ENCODE results near the gene DYNC1LI1. TPM values are rescaled to one million over a fixed set of nuclear protein-coding genes. Genes with fewer than 3 reads are reported as not detected.

The DYNC1LI1 gene
- total RNA-seq, 1 experiment from 2014 or later, result 42.8 TPM

DNA sequence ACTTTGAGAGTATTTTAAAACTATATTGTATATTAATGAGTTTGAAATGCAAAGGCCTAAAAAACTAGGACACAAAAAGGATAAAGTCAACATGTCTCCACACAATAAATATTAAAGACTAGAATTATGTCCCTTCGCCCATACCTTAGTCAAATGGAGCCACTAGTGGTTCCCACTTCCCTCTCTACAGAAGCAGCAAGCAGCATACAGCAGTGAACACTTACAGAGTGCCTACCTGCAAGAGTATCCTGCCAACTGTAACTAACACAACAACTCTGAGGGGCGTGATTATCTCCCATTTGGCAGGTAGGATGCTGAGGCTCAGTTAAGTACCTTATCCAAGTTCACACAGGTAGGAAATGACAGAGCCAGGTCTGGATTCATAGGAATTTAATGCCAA, 17.2 kb downstream of the DYNC1LI1 start:
- H3K27ac Mint-ChIP-seq, result no peak overlapping the region
- ATAC-seq (no peak), DNase-seq (ENCODE audit: low spot score) (no peak)
- ChIA-PET CTCF (no interaction called here), POLR2A (no interaction called here)
- H3K9me3 Mint-ChIP-seq, result no peaks in the 10 kb centered on the region
- no peaks in the 10 kb centered on the region for H3K27me3 Mint-ChIP-seq (ENCODE audit: low read depth)
- no peak overlapping the region for H3K4me3 Mint-ChIP-seq
- H3K36me3 Mint-ChIP-seq, result no peaks in the 10 kb centered on the region
- TF ChIP-seq, protein P1, sequence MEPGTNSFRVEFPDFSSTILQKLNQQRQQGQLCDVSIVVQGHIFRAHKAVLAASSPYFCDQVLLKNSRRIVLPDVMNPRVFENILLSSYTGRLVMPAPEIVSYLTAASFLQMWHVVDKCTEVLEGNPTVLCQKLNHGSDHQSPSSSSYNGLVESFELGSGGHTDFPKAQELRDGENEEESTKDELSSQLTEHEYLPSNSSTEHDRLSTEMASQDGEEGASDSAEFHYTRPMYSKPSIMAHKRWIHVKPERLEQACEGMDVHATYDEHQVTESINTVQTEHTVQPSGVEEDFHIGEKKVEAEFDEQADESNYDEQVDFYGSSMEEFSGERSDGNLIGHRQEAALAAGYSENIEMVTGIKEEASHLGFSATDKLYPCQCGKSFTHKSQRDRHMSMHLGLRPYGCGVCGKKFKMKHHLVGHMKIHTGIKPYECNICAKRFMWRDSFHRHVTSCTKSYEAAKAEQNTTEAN (CRISPR knock-in tag; IDR thresholded peaks at IDR 0.05), result no peak
- TF ChIP-seq, protein P2, sequence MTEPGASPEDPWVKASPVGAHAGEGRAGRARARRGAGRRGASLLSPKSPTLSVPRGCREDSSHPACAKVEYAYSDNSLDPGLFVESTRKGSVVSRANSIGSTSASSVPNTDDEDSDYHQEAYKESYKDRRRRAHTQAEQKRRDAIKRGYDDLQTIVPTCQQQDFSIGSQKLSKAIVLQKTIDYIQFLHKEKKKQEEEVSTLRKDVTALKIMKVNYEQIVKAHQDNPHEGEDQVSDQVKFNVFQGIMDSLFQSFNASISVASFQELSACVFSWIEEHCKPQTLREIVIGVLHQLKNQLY (CRISPR knock-in tag; IDR thresholded peaks at IDR 0.05), result no peak
- TF ChIP-seq ATF1 (CRISPR knock-in tag; IDR thresholded peaks at IDR 0.05), result no peak
- TF ChIP-seq ZNF671 (CRISPR knock-in tag; IDR thresholded peaks at IDR 0.05), result no peak
- TF ChIP-seq, protein P3, sequence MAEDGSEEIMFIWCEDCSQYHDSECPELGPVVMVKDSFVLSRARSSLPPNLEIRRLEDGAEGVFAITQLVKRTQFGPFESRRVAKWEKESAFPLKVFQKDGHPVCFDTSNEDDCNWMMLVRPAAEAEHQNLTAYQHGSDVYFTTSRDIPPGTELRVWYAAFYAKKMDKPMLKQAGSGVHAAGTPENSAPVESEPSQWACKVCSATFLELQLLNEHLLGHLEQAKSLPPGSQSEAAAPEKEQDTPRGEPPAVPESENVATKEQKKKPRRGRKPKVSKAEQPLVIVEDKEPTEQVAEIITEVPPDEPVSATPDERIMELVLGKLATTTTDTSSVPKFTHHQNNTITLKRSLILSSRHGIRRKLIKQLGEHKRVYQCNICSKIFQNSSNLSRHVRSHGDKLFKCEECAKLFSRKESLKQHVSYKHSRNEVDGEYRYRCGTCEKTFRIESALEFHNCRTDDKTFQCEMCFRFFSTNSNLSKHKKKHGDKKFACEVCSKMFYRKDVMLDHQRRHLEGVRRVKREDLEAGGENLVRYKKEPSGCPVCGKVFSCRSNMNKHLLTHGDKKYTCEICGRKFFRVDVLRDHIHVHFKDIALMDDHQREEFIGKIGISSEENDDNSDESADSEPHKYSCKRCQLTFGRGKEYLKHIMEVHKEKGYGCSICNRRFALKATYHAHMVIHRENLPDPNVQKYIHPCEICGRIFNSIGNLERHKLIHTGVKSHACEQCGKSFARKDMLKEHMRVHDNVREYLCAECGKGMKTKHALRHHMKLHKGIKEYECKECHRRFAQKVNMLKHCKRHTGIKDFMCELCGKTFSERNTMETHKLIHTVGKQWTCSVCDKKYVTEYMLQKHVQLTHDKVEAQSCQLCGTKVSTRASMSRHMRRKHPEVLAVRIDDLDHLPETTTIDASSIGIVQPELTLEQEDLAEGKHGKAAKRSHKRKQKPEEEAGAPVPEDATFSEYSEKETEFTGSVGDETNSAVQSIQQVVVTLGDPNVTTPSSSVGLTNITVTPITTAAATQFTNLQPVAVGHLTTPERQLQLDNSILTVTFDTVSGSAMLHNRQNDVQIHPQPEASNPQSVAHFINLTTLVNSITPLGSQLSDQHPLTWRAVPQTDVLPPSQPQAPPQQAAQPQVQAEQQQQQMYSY (CRISPR knock-in tag; IDR thresholded peaks at IDR 0.05), result no peak
- TF ChIP-seq SP1 (CRISPR knock-in tag; conservative IDR thresholded peaks at IDR 0.05), result no peak
- no peak for TF ChIP-seq EMX1 (CRISPR knock-in tag; IDR thresholded peaks at IDR 0.05)
- TF ChIP-seq NFATC4 (CRISPR knock-in tag; IDR thresholded peaks at IDR 0.05), result no peak
- TF ChIP-seq, protein P4, sequence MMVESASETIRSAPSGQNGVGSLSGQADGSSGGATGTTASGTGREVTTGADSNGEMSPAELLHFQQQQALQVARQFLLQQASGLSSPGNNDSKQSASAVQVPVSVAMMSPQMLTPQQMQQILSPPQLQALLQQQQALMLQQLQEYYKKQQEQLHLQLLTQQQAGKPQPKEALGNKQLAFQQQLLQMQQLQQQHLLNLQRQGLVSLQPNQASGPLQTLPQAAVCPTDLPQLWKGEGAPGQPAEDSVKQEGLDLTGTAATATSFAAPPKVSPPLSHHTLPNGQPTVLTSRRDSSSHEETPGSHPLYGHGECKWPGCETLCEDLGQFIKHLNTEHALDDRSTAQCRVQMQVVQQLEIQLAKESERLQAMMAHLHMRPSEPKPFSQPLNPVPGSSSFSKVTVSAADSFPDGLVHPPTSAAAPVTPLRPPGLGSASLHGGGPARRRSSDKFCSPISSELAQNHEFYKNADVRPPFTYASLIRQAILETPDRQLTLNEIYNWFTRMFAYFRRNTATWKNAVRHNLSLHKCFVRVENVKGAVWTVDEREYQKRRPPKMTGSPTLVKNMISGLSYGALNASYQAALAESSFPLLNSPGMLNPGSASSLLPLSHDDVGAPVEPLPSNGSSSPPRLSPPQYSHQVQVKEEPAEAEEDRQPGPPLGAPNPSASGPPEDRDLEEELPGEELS (CRISPR knock-in tag; IDR thresholded peaks at IDR 0.05), result no peak
- TF ChIP-seq ESRRA (CRISPR knock-in tag; IDR thresholded peaks at IDR 0.05; ENCODE audit: borderline replicate concordance), result no peak
- TF ChIP-seq, protein P5, sequence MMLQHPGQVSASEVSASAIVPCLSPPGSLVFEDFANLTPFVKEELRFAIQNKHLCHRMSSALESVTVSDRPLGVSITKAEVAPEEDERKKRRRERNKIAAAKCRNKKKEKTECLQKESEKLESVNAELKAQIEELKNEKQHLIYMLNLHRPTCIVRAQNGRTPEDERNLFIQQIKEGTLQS (CRISPR knock-in tag; conservative IDR thresholded peaks at IDR 0.05), result no peak
- TF ChIP-seq, protein P6, sequence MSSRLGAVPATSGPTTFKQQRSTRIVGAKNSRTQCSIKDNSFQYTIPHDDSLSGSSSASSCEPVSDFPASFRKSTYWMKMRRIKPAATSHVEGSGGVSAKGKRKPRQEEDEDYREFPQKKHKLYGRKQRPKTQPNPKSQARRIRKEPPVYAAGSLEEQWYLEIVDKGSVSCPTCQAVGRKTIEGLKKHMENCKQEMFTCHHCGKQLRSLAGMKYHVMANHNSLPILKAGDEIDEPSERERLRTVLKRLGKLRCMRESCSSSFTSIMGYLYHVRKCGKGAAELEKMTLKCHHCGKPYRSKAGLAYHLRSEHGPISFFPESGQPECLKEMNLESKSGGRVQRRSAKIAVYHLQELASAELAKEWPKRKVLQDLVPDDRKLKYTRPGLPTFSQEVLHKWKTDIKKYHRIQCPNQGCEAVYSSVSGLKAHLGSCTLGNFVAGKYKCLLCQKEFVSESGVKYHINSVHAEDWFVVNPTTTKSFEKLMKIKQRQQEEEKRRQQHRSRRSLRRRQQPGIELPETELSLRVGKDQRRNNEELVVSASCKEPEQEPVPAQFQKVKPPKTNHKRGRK (CRISPR knock-in tag; IDR thresholded peaks at IDR 0.05; ENCODE audit: borderline replicate concordance), result no peak
- TF ChIP-seq, protein P7, sequence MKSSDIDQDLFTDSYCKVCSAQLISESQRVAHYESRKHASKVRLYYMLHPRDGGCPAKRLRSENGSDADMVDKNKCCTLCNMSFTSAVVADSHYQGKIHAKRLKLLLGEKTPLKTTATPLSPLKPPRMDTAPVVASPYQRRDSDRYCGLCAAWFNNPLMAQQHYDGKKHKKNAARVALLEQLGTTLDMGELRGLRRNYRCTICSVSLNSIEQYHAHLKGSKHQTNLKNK (CRISPR knock-in tag; IDR thresholded peaks at IDR 0.05), result no peak
- TF ChIP-seq ZNF416 (CRISPR knock-in tag; IDR thresholded peaks at IDR 0.05), result no peak
- H3K4me1 Mint-ChIP-seq, result peaks cover 22% of the 10 kb centered on the region

DNA sequence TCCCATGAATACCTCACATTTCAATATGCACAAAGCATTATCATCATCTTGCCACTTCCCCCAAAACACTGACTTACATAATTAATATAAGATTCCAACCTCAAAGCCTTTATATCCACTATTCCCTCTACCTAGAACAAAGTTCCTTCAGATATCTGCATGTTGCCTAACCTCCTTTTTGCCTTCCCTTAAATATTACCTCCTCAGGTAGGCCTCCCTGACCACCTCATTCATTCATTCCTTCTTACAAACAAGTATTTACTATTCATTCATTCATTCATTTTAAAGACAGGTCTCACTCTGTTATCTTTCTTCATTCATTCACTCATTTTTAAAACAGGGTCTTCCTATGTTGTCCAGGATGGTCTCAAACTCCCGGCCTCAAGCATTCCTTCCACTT, 18.6 kb downstream of the DYNC1LI1 start:
- Mint-ChIP-seq H3K27ac (no peak overlapping the region), H3K4me3 (no peak overlapping the region), H3K4me1 (peaks cover 26% of the 10 kb centered on the region), H3K27me3 (ENCODE audit: low read depth) (no peaks in the 10 kb centered on the region), H3K9me3 (no peaks in the 10 kb centered on the region), H3K36me3 (no peaks in the 10 kb centered on the region)
- ATAC-seq (no peak), DNase-seq (ENCODE audit: low spot score) (no peak)
- POLR2A ChIA-PET, result no interaction called here
- CTCF ChIA-PET, result no interaction called here
- TF ChIP-seq, protein P7 (CRISPR knock-in tag; IDR thresholded peaks at IDR 0.05), result no peak
- TF ChIP-seq EMX1 (CRISPR knock-in tag; IDR thresholded peaks at IDR 0.05) (no peak), TCF7 (CRISPR knock-in tag; IDR thresholded peaks at IDR 0.05; ENCODE audit: low read depth) (no peak), ZNF138 (CRISPR knock-in tag; conservative IDR thresholded peaks at IDR 0.05) (no peak), NFYB (CRISPR knock-in tag; conservative IDR thresholded peaks at IDR 0.05; ENCODE audit: low read depth) (no peak), FOXK1 (CRISPR knock-in tag; IDR thresholded peaks at IDR 0.05) (no peak), ZNF317 (CRISPR knock-in tag; IDR thresholded peaks at IDR 0.05; ENCODE audit: borderline replicate concordance, low read depth) (no peak)
- TF ChIP-seq, protein P8, sequence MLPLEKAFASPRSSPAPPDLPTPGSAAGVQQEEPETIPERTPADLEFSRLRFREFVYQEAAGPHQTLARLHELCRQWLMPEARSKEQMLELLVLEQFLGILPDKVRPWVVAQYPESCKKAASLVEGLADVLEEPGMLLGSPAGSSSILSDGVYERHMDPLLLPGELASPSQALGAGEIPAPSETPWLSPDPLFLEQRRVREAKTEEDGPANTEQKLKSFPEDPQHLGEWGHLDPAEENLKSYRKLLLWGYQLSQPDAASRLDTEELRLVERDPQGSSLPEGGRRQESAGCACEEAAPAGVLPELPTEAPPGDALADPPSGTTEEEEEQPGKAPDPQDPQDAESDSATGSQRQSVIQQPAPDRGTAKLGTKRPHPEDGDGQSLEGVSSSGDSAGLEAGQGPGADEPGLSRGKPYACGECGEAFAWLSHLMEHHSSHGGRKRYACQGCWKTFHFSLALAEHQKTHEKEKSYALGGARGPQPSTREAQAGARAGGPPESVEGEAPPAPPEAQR (CRISPR knock-in tag; IDR thresholded peaks at IDR 0.05), result no peak
- TF ChIP-seq, protein P9, sequence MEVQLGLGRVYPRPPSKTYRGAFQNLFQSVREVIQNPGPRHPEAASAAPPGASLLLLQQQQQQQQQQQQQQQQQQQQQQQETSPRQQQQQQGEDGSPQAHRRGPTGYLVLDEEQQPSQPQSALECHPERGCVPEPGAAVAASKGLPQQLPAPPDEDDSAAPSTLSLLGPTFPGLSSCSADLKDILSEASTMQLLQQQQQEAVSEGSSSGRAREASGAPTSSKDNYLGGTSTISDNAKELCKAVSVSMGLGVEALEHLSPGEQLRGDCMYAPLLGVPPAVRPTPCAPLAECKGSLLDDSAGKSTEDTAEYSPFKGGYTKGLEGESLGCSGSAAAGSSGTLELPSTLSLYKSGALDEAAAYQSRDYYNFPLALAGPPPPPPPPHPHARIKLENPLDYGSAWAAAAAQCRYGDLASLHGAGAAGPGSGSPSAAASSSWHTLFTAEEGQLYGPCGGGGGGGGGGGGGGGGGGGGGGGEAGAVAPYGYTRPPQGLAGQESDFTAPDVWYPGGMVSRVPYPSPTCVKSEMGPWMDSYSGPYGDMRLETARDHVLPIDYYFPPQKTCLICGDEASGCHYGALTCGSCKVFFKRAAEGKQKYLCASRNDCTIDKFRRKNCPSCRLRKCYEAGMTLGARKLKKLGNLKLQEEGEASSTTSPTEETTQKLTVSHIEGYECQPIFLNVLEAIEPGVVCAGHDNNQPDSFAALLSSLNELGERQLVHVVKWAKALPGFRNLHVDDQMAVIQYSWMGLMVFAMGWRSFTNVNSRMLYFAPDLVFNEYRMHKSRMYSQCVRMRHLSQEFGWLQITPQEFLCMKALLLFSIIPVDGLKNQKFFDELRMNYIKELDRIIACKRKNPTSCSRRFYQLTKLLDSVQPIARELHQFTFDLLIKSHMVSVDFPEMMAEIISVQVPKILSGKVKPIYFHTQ (CRISPR knock-in tag; IDR thresholded peaks at IDR 0.05), result no peak

Data from WTC11 (cell line).